Inflammatory macrophage treated with lipopolysaccharide for 1 hour (primary cell): Measurements from ENCODE around the gene DTX4.
A peak's percentile ranks its signal among the peaks of the same experiment; 100 is the strongest.
"Not testable (repeated sequence)": the region's sequence is repeated elsewhere in the genome, so short reads cannot be mapped to it uniquely, and the experiment has no call there.

Experiments used
- DNase-seq, 2 donors: peaks; one replicate each; pipeline ENCODE4 v3.0.0-alpha.2; 2020 to 2022

Gene DTX4

DNA sequence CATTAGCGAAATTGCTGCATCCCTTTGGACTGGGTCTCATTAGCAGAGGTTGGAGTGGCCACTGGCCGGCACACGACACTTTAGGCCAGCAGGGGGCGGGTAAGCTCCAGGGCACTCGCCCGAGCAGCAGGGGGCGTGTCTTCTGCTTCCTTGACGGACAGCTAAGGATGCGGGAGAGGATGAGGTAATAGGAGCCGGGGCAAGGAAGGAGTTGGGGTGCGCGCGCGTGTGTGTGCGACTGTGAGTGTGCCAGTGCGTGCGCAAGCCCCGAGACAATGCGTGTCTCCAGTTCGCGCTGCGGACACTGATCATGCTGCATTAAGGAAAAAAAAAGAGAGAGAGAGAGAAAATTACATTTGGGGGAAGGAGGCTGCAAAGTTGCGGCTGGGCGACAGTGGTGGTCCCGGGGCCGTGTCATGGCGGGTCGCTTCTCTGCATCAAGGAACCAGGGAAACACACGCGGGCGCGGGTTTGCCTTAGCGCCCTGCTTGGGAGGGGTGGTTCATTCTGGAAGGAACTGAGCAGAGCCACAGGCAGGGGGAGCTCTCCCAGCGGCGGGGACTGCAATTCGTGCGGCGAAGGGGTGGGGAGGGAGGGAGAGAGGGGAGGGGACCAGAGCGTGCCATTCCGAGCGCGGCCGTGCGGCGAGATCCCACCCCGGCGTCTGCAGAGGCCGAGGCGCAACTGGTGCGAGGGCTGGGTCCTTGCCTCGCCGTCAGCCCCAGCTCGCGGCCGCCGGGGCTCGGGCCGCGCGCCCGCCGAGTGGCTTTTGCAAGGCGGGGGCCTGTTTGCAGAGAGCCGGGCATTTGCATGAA, at the start of gene DTX4:
Gene DTX4 (plus strand): TSS at position 625 of the 815 bp plus-strand sequence. CDS start 464 bp downstream, outside the sequence.
- peak; percentile 84 to 96 for DNase-seq

GRCh38 chr11:59135648-59136461, 36.1 kb upstream of the DTX4 start:
- DNase-seq, result peak; percentile 49 to 91

- not testable (repeated sequence) for DNase-seq
Observed at GRCh38 chr11:59136551-59136950, 35.4 kb upstream of the DTX4 start.

DNA sequence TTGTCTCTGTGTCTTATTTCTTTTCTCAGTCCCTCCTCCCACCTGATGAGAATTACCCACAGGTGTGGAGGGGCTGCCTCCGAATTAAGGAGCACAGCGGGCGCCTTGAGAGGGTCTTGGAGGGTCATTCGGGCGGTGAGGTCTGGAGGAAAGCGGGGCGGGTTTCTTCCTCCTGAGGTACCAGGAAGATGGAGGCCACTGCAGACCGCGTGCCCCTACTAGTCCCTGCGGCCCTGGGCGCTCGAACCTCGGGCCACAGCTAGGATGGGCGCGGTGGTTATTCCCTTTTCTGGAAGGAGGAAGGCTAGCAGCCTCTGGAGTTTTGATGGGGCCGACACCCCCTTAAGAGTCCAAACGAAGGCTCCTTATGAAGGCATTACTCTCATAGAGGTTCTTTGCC, 34.7 kb upstream of the DTX4 start:
- no peak for DNase-seq

DNA sequence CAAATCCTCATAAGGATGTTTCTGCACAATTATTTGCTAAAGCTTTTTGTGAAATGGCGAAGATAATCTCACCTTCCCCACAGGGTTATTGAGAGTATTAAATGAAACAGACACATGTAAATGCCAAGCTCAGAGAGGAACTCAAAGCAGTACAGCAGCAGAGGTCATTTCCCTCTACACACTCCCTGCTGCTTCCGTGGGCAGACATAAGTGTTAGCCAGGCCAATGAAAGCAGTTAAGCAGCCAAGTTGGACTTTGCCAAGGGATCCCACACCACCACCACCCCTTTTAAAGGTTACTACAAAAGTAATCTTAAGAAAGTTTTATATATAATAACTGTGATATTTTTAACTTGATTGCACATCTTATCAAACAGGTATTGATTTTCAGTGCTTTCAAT, 33.3 kb upstream of the DTX4 start:
- DNase-seq, result no peak

GRCh38 chr11:59141191-59141590, 30.7 kb upstream of the DTX4 start:
- DNase-seq, result no peak

DNA sequence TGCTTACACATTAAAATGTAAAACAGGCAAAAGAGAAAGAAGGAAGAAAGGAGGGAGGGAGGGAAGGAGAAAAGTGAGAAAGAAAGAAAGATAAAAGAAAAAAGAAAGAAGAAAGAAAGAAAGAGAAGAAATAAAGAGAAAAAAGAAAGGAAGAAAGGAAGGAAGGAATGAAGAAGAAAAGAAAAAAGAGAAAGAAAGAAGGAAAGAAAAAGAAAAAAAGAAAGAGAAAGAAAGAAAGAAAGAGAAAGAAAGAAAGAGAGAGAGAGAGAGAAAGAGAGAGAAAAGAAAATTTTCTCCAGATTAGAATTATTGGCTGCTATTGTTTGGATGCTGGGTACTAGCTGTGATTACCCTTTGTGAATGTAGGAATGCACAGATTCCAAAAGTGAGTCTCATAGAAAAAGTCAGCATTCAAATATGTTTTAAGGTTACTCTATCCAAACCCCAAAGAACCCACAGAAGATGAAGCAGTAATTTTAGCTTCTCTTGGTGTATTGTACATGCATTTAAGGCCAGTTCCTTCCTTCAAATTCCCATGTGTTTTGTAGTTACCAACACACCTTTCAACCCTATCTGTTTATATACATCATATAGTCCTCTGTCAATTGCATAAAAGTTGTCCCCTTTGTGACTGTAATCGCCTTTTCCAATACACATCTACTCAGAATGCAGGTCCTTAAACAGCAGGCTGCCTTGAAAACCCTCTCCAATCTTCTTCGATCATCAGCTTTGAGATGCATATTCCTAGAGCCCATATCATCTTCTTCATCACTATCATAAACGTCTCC, 30.1 kb upstream of the DTX4 start:
- DNase-seq, result no peak

- DNase-seq, result peak; percentile 88 to 89
Observed at GRCh38 chr11:59142530-59143507, 29.1 kb upstream of the DTX4 start, which contains the start of gene FAM111A. TSS of gene FAM111A (plus strand) at chr11:59142856. CDS start at chr11:59148873, 6,017 bp downstream.

GRCh38 chr11:59144096-59144495, 27.8 kb upstream of the DTX4 start:
- DNase-seq, result no peak

DNA sequence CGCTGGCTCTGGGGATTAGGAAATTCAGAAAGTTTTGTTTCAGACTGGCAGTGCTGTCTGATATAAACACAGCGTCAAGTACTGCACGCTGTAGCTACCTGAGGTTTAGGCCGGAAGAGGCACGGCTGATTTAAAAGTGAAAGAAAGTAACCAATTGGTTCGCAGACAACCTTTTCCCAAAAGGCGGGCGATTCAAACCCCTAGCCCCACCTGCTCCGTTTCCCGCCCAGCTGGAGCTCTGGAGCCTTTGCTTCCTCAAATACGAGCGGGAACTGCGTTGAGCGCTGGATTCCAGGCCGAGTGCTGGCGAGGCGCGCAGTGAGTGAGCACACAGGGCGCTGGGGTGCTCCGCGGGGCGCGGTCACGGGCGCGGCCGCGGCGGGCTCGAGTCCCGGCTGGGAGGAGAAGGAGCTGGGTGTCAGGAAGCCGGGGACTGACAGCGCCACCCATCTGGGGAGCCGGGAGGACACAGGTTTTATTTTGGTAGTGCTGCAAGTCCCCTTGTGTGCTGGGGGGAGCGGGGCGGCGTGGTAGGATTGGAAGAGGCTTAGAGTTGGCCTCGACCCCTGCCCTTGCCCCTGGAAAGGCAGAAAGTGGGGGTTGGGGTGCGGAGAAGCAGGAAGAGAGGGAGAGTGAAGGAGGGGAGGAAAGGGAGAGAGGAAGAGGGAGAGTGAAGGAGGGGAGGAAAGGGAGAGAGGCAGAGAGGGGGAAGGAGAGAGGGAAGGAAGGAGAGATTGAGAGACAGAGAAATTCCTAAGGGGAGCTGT, 27.2 kb upstream of the DTX4 start:
- peak; percentile 84 to 86 for DNase-seq

DNA sequence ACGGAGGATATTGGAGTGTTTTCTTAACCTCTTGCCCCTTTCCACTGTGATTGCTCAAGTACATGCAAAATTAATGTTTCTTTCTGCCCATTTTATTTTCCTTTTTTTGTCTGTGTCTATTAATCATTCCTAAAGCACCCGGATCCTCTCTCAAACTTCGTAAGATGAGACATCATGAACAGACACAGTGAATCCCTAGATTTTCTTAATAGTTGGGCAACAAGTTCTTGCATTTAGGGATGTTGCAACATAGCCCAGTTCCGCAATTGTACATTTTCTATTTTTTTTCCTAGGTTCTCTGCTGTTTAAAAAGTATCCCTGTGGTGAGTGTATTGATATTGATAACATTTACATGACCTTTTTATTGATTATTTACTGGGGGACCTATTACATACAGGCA, 26.4 kb upstream of the DTX4 start:
- DNase-seq, result peak; percentile 86 to 92

DNA sequence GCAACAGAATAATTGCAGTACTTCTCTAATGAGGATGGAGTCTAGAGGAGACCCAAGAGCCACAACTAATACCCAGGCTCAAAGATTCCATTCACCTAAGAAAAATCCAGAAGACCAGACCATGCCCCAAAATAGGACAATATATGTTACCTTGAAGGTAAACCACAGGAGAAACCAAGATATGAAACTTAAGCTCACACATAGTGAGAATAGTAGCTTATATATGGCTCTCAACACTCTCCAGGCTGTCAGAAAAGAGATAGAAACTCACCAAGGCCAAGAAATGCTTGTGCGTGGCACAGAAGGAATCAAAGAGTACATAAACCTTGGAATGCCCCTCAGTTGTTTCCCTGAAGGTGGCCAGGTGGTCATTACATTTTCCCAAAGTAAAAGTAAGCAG, 20.2 kb upstream of the DTX4 start:
- DNase-seq, result no peak

- DNase-seq, result peak; percentile 18 to 30
Observed at GRCh38 chr11:59152312-59152951, 19.5 kb upstream of the DTX4 start.

GRCh38 chr11:59154610-59155009, 17.3 kb upstream of the DTX4 start:
- DNase-seq, result no peak

DNA sequence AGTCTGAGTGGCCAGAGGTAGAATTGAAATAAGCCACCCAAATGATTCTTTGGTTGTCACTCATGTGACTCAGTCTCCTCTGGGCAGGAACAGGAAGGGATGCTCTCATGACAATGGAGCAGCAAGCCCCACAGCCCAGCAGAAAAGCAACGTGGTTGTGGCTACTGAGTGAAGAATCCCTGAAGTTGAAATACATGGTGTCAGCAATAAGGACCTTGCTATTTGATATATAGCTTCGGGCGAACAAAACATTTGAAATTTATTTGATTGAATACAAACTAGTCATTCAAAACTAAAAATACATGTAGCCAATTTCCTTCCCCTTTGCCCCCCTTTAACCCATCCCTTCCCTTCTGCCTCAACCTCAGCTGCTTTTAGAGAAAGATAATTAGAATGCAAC, 14.5 kb upstream of the DTX4 start:
- no peak for DNase-seq

DNA sequence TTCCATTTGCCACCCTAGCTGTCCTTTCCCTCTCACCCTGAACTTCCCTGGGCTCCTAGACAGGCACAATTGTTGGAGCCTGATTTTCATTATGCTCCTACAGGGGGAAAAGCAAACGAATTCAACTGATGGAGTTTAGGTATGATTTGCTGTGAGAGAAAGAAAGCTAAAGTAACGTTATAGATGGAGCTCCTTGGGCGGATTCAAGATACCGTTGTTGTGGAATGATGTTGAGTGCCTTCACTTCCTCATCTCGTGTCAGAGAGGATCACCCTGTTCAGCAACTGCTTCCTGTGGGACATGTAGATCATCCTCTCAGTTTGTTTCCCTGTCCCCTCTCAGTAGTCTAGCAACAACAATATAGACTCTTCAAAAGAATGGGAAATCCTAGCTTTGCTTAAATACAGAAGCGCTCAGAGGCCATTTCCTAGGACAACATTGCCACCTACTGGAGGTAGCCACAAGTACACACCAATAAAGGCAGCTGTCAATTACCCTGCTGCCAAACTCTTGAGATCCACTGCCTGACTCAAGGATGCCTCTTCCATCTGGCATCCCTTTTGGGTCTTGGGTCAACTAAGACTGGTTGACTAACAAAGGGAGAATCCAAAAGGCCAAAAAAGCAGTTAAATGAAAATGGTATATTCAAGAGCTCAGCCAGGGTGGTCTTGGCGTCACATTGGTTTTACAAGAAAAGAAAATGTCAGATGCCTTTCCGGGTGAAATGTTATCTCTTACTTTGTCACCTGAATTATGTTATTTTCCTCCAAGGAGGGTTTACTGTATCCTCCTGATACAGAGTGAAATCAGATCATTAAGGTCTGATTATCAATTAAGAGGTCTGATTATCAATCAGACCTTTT, 13.5 kb upstream of the DTX4 start:
- peak; percentile 73 to 90 for DNase-seq

GRCh38 chr11:59164028-59164427, 7.9 kb upstream of the DTX4 start:
- no peak for DNase-seq

DNA sequence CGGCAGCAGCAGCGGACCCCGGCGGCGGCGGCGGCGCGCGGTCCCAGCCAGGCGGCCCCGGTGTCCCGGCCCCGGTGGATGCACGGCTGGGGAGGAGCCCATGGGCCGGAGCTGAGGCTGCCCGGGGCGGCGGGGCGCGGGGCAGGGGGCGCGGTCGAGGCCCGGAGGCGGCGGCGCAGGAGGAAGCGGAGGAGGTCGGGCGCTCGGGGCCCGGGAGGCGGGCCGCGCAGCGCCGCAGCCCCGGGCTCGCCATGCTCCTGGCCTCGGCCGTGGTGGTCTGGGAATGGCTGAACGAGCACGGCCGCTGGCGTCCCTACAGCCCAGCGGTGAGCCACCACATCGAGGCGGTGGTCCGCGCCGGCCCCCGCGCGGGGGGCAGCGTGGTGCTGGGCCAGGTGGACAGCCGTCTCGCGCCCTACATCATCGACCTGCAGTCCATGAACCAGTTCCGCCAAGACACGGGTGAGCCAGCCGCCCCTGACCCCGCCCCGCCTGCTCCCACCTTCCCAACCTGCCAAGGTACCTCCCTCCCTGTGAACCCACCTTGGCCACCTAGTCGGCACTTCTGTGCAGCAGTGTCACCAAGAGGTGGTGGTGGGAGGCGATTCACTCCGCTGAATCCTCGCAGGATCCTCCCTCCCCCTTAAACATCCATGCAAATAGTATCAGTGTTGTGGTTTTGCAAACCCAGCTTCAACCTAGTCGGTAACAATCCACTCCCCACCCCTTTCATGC, 580 bp downstream of the DTX4 start:
- no peak for DNase-seq
